ENCODE results near the gene ATOX1. TPM values are rescaled to one million over a fixed set of nuclear protein-coding genes. Genes with fewer than 3 reads are reported as not detected.

ATOX1 gene
- total and polyA plus RNA-seq, 2 of the 8 experiments (the other 6 are each of a cell fraction or from before 2014, with no cell fraction given), result 79.9 to 232 TPM

DNA sequence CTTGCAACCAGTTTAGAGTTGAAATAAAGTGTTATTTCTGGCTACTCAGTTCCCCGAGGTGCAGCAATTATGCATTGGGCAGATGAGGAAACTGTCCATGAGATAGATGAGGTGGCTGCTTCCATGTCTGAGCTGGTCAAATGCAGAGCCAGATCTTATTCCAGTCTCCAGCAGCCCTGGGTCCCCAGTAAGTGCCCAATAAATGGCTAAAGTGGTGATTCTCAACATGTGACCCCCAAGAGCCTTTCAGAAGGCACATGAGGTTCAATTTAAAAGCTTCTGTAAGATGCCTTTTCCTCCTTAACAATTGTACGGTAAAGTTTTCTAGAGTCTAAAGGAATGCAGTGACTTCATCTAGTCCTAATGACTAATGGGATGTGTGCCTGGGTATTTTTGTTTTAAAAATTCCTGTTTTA is 17.5 kb downstream of the ATOX1 start:
- no peaks in the 10 kb centered on the region for H3K79me2 ChIP-seq (ENCODE audit: control insufficient read depth in 1 of 2, insufficient read depth in 2 of 2, low read length in 2 of 2)
- no peak overlapping the region for H4K5ac ChIP-seq (ENCODE audit: insufficient read length, low read depth, low read length)
- H4K8ac ChIP-seq (ENCODE audit: extremely low read depth, insufficient read depth, low read length), result no peak overlapping the region
- no peak overlapping the region for H3K27ac ChIP-seq (ENCODE audit: low read depth, low read length)
- no peak overlapping the region for H3K4me3 ChIP-seq (ENCODE audit: extremely low read depth in 1 of 4, insufficient read depth in 2 of 4, low read depth in 3 of 4, low read length in 4 of 4)
- 0 out of 2 replicates have a peak overlapping the region, but pooled peaks have one; percentile 53 for H2BK12ac ChIP-seq (ENCODE audit: low read depth, low read length)
- no peak for DNase-seq (ENCODE audit: low read depth in 1 of 2, low spot score in 2 of 2)
- ChIA-PET CTCF (ENCODE audit: partially characterized antibody) (interaction anchor here (0.7 to 38.0 kb wide), 46 partner anchors 10 to 692 kb away, joined by 3 to 991 read pairs (median 4); partner anchors contain the start of genes ATOX1, SLC36A1 and SPARC), POLR2A (ENCODE audit: partially characterized antibody) (interaction anchor here (1.3 to 5.1 kb wide), 6 partner anchors 30 to 82 kb away, joined by 8 to 33 read pairs (median 13); partner anchors contain the start of gene G3BP1)
- peaks cover 3 to 14% (median 7%) of the 10 kb centered on the region in 4 experiments; a peak in 4 of 8 replicates for H3K36me3 ChIP-seq (ENCODE audit: control insufficient read depth in 2 of 4, insufficient read depth in 4 of 4, low read length in 3 of 4)
- no peaks in the 10 kb centered on the region for H3K79me1 ChIP-seq (ENCODE audit: low read depth, low read length)
- H3K23me2 ChIP-seq (ENCODE audit: low read depth, low read length), result no peaks in the 10 kb centered on the region
- no peaks in the 10 kb centered on the region for H3K27me3 ChIP-seq (replicated peaks in 1 of 4; ENCODE audit: control insufficient read depth in 3 of 4, extremely low read depth in 1 of 4, insufficient read depth in 3 of 4, low read length in 3 of 4)
- no peak overlapping the region for H3K56ac ChIP-seq (replicated peaks; ENCODE audit: insufficient read length, low read depth, low read length)
- no peak overlapping the region for H2AFZ ChIP-seq (ENCODE audit: low read length)
- no peak overlapping the region for H2BK120ac ChIP-seq (replicated peaks; ENCODE audit: low read depth, low read length)
- no peak overlapping the region for H3K18ac ChIP-seq (ENCODE audit: extremely low read depth, low read length)
- no peaks in the 10 kb centered on the region for H4K20me1 ChIP-seq (replicated peaks in 1 of 2; ENCODE audit: control insufficient read depth in 1 of 2, insufficient read depth in 2 of 2, low read length in 2 of 2)
- H2BK20ac ChIP-seq (ENCODE audit: low read length), result no peak overlapping the region
- no peak for TF ChIP-seq JUN (IDR thresholded peaks at IDR 0.05; ENCODE audit: low read depth, low read length)
- TF ChIP-seq POLR2A (IDR thresholded peaks at IDR 0.05; ENCODE audit: control extremely low read depth in 1 of 2, low read depth in 2 of 2, low read length in 2 of 2), result no peak
- no peak for TF ChIP-seq RBBP5 (IDR thresholded peaks at IDR 0.05; ENCODE audit: borderline replicate concordance, low read depth, low read length)
- TF ChIP-seq RFX5 (IDR thresholded peaks at IDR 0.05; ENCODE audit: borderline replicate concordance, low read depth, low read length), result no peak
- TF ChIP-seq EP300 (IDR thresholded peaks at IDR 0.05; ENCODE audit: borderline replicate concordance in 1 of 2, low read depth in 2 of 2, low read length in 2 of 2), result no peak
- TF ChIP-seq KDM5A (IDR thresholded peaks at IDR 0.05; ENCODE audit: low read length), result no peak
- no peak for TF ChIP-seq CTBP2 (IDR thresholded peaks at IDR 0.05; ENCODE audit: borderline replicate concordance, insufficient read depth, insufficient read length, low read length)
- no peak for TF ChIP-seq CEBPB (IDR thresholded peaks at IDR 0.05; ENCODE audit: low read depth, low read length)
- TF ChIP-seq KDM1A (IDR thresholded peaks at IDR 0.05; ENCODE audit: borderline replicate concordance, low read length), result no peak
- TF ChIP-seq POLR2AphosphoS5 (IDR thresholded peaks at IDR 0.05; ENCODE audit: low read depth, low read length), result no peak
- TF ChIP-seq, protein P1, sequence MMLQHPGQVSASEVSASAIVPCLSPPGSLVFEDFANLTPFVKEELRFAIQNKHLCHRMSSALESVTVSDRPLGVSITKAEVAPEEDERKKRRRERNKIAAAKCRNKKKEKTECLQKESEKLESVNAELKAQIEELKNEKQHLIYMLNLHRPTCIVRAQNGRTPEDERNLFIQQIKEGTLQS (IDR thresholded peaks at IDR 0.05; ENCODE audit: insufficient read depth, low read depth, low read length), result no peak
- no peak for TF ChIP-seq MAFK (IDR thresholded peaks at IDR 0.05; ENCODE audit: low read depth, low read length)
- no peak for TF ChIP-seq NANOG (IDR thresholded peaks at IDR 0.05; ENCODE audit: insufficient read depth, low read depth, low read length, poor library complexity, severe bottlenecking)
- no peak overlapping the region for H3K14ac ChIP-seq (ENCODE audit: insufficient read length)
- H4K91ac ChIP-seq (replicated peaks; ENCODE audit: insufficient read length, low read length), result no peak overlapping the region
- no peak overlapping the region for H3K9ac ChIP-seq (replicated peaks in 1 of 4; ENCODE audit: extremely low read depth in 1 of 4, low read depth in 3 of 4, low read length in 3 of 4)
- H3K4ac ChIP-seq (replicated peaks; ENCODE audit: insufficient read length, low read depth, low read length), result no peak overlapping the region
- H2BK5ac ChIP-seq (ENCODE audit: low read depth, low read length), result no peak overlapping the region
- no peak overlapping the region for H2AK5ac ChIP-seq (ENCODE audit: low read depth, low read length)
- H3K23ac ChIP-seq (ENCODE audit: insufficient read length), result no peak overlapping the region
- 50% methylated on average over 2 of the region's 2 CpGs; no CpG with 5 or more reads in 1 of the 2 experiments for WGBS, 2 experiments (ENCODE audit: extremely low coverage in 1 of 2, insufficient coverage in 1 of 2, insufficient read length in 1 of 2, insufficient replicate concordance in 2 of 2, low coverage in 1 of 2, low lambda C conversion rate in 2 of 2, missing lambda C conversion rate in 1 of 2)
- H3K9me3 ChIP-seq (ENCODE audit: insufficient read depth in 2 of 2, low read depth in 1 of 2, low read length in 1 of 2), result no peaks in the 10 kb centered on the region
- H2BK15ac ChIP-seq (ENCODE audit: low read length), result 0 out of 2 replicates have a peak overlapping the region, but pooled peaks have one; percentile 40
- no peak for FAIRE-seq
- peak overlapping the region in 1 of 2 experiments; percentile 63; a peak in 1 of 4 replicates for H3K4me2 ChIP-seq (ENCODE audit: insufficient read depth in 1 of 2, low read depth in 2 of 2, low read length in 2 of 2)
- peaks cover 6 to 10% (median 9%) of the 10 kb centered on the region in 4 experiments for H3K4me1 ChIP-seq (replicated peaks in 1 of 4; ENCODE audit: control insufficient read depth in 3 of 4, insufficient read depth in 4 of 4, low read length in 3 of 4)

All from H1 (cell line).